GM12892 (cell line): ENCODE measurements around the gene UNC80.

ENCODE experiments used
- POLR2A ChIP-seq: IDR thresholded peaks from 2 replicates; pipeline ENCODE4 v1.6.1; 2011; ENCODE audit warnings: low read depth, low read length, control low read depth
- POLR2AphosphoS5 ChIP-seq: IDR thresholded peaks from 2 replicates; pipeline ENCODE4 v1.6.1; 2011; ENCODE audit warnings: low read depth, low read length, control low read depth

DNA sequence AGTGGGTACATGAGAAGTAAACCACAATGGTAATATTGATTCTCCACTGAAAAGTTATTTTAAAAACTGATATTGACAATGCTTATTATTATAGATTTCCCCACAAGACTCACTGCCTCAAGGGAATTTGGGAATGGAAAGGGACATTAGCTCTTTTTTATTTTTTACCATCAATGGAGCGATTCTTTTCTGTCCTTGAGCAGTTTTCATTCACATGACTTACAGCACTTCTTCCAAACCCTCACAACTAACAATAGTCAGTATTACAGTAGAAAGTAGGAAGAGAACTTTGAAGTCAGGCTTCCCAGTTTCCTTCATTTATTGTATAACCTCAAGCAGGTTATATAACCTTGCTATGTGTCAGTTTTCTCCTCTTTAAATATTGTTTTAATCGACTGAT, 4.3 kb upstream of the UNC80 start:
- TF ChIP-seq POLR2AphosphoS5: no peak
- no peak for TF ChIP-seq POLR2A
